ENCODE data around the gene FAM222A.

Gene FAM222A

DNA sequence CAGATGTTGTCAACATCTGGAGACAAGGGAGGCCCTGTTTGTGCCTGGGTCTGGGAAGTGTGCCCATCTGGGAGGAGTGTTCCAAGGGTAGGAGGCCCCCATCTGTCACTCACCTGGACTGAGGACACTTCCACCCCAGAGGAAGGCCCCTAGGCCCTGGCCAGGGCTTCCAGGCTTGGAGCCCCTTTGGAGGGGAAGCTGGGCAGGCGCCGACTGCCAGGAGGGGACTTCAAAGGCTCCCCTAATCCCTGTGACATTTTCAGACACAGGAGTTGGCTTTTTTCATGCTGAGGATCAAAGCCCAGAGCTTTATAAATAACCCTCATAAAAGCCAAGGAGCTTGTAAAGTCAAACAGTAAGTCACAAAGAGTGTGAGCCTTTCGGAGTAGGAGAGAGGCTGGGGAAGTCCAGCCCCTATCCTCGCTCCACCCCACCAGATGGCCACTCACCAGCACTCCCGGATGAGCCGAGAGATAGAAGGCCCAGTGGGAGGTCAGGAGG, 17.6 kb upstream of the FAM222A start (continued):
- TF ChIP-seq ZNF843 (tag by site-specific recombination; IDR thresholded peaks at IDR 0.05) (peak; percentile 89), ZNF707 (tag by site-specific recombination; IDR thresholded peaks at IDR 0.05) (no peak), ZNF785 (tag by site-specific recombination; IDR thresholded peaks at IDR 0.05) (no peak), ZNF791 (tag by site-specific recombination; IDR thresholded peaks at IDR 0.05) (no peak), ZNF837 (tag by site-specific recombination; IDR thresholded peaks at IDR 0.05) (no peak), OSR2 (tag by site-specific recombination; IDR thresholded peaks at IDR 0.05) (peak; percentile 97), ZNF423 (tag by site-specific recombination; IDR thresholded peaks at IDR 0.05) (peak; percentile 51; the same call in 1 of the 2 replicates), ZNF114 (tag by site-specific recombination; IDR thresholded peaks at IDR 0.05) (no peak), ZNF747 (tag by site-specific recombination; IDR thresholded peaks at IDR 0.05) (no peak), GLI4 (tag by site-specific recombination; IDR thresholded peaks at IDR 0.05) (no peak), ZNF302 (tag by site-specific recombination; IDR thresholded peaks at IDR 0.05; ENCODE audit: low read depth) (no peak), KLF9 (tag by site-specific recombination; IDR thresholded peaks at IDR 0.05; ENCODE audit: low read depth) (no peak), KLF8 (tag by site-specific recombination; IDR thresholded peaks at IDR 0.05) (no peak), ZNF654 (tag by site-specific recombination; IDR thresholded peaks at IDR 0.05; ENCODE audit: low read depth) (no peak), ZNF140 (tag by site-specific recombination; IDR thresholded peaks at IDR 0.05) (no peak), GFI1B (tag by site-specific recombination; IDR thresholded peaks at IDR 0.05) (0 out of 2 replicates have a peak, but pooled peaks have one; percentile 34), ZNF221 (tag by site-specific recombination; IDR thresholded peaks at IDR 0.05; ENCODE audit: borderline replicate concordance) (no peak), GLI2 (tag by site-specific recombination; IDR thresholded peaks at IDR 0.05; ENCODE audit: borderline replicate concordance, low read depth) (peak; percentile 33; the same call in 1 of the 2 replicates), ZNF521 (tag by site-specific recombination; IDR thresholded peaks at IDR 0.05) (no peak), ZNF157 (tag by site-specific recombination; IDR thresholded peaks at IDR 0.05) (no peak), RBAK (tag by site-specific recombination; IDR thresholded peaks at IDR 0.05) (no peak), YY1 (tag by site-specific recombination; IDR thresholded peaks at IDR 0.05) (no peak), HOXD13 (CRISPR knock-in tag; IDR thresholded peaks at IDR 0.05; ENCODE audit: borderline replicate concordance) (no peak), SALL2 (tag by site-specific recombination; IDR thresholded peaks at IDR 0.05; ENCODE audit: borderline replicate concordance) (no peak), ZFP69B (tag by site-specific recombination; IDR thresholded peaks at IDR 0.05) (no peak), ZNF585B (tag by site-specific recombination; IDR thresholded peaks at IDR 0.05) (no peak), ZNF626 (tag by site-specific recombination; IDR thresholded peaks at IDR 0.05) (no peak), ZNF266 (tag by site-specific recombination; IDR thresholded peaks at IDR 0.05; ENCODE audit: low read depth) (no peak), ZNF155 (tag by site-specific recombination; IDR thresholded peaks at IDR 0.05) (no peak), WT1 (tag by site-specific recombination; IDR thresholded peaks at IDR 0.05) (peak; percentile 54; the same call in 1 of the 2 replicates), ZNF629 (tag by site-specific recombination; IDR thresholded peaks at IDR 0.05) (no peak)
- TF ChIP-seq, protein P1, sequence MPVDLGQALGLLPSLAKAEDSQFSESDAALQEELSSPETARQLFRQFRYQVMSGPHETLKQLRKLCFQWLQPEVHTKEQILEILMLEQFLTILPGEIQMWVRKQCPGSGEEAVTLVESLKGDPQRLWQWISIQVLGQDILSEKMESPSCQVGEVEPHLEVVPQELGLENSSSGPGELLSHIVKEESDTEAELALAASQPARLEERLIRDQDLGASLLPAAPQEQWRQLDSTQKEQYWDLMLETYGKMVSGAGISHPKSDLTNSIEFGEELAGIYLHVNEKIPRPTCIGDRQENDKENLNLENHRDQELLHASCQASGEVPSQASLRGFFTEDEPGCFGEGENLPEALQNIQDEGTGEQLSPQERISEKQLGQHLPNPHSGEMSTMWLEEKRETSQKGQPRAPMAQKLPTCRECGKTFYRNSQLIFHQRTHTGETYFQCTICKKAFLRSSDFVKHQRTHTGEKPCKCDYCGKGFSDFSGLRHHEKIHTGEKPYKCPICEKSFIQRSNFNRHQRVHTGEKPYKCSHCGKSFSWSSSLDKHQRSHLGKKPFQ (tag by site-specific recombination; IDR thresholded peaks at IDR 0.05) = peak; percentile 71; the same call in 1 of the 2 replicates
- TF ChIP-seq, protein P2, sequence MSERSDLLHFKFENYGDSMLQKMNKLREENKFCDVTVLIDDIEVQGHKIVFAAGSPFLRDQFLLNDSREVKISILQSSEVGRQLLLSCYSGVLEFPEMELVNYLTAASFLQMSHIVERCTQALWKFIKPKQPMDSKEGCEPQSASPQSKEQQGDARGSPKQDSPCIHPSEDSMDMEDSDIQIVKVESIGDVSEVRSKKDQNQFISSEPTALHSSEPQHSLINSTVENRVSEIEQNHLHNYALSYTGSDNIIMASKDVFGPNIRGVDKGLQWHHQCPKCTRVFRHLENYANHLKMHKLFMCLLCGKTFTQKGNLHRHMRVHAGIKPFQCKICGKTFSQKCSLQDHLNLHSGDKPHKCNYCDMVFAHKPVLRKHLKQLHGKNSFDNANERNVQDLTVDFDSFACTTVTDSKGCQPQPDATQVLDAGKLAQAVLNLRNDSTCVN (tag by site-specific recombination; optimal IDR thresholded peaks at IDR 0.05) = no peak
- TF ChIP-seq, protein P3, sequence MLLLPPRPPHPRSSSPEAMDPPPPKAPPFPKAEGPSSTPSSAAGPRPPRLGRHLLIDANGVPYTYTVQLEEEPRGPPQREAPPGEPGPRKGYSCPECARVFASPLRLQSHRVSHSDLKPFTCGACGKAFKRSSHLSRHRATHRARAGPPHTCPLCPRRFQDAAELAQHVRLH (tag by site-specific recombination; IDR thresholded peaks at IDR 0.05) = peak; percentile 85; the same call in 1 of the 2 replicates
- TF ChIP-seq, protein P4, sequence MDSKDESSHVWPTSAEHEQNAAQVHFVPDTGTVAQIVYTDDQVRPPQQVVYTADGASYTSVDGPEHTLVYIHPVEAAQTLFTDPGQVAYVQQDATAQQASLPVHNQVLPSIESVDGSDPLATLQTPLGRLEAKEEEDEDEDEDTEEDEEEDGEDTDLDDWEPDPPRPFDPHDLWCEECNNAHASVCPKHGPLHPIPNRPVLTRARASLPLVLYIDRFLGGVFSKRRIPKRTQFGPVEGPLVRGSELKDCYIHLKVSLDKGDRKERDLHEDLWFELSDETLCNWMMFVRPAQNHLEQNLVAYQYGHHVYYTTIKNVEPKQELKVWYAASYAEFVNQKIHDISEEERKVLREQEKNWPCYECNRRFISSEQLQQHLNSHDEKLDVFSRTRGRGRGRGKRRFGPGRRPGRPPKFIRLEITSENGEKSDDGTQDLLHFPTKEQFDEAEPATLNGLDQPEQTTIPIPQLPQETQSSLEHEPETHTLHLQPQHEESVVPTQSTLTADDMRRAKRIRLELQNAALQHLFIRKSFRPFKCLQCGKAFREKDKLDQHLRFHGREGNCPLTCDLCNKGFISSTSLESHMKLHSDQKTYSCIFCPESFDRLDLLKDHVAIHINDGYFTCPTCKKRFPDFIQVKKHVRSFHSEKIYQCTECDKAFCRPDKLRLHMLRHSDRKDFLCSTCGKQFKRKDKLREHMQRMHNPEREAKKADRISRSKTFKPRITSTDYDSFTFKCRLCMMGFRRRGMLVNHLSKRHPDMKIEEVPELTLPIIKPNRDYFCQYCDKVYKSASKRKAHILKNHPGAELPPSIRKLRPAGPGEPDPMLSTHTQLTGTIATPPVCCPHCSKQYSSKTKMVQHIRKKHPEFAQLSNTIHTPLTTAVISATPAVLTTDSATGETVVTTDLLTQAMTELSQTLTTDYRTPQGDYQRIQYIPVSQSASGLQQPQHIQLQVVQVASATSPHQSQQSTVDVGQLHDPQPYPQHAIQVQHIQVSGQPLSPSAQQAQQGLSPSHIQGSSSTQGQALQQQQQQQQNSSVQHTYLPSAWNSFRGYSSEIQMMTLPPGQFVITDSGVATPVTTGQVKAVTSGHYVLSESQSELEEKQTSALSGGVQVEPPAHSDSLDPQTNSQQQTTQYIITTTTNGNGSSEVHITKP (tag by site-specific recombination; IDR thresholded peaks at IDR 0.05) = no peak
- TF ChIP-seq, protein P5, sequence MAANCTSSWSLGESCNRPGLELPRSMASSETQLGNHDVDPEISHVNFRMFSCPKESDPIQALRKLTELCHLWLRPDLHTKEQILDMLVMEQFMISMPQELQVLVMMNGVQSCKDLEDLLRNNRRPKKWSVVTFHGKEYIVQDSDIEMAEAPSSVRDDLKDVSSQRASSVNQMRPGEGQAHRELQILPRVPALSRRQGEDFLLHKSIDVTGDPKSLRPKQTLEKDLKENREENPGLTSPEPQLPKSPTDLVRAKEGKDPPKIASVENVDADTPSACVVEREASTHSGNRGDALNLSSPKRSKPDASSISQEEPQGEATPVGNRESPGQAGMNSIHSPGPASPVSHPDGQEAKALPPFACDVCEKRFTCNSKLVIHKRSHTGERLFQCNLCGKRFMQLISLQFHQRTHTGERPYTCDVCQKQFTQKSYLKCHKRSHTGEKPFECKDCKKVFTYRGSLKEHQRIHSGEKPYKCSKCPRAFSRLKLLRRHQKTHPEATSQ (tag by site-specific recombination; IDR thresholded peaks at IDR 0.05) = no peak

Measured in HEK293 (cell line).